VCaP (cell line): Measurements from ENCODE around the gene ANGPTL5.

ENCODE experiments used
- H3K27ac ChIP-seq: fragments of 450-650 bp; 2 replicates; pipeline ENCODE4 v1.5.1; 2017
- CTCF ChIP-seq: fragments of 450-650 bp; conservative IDR thresholded peaks from 2 replicates; pipeline ENCODE4 v1.5.1; 2017; ENCODE audit warnings: mild to moderate bottlenecking, moderate library complexity

ANGPTL5 gene

GRCh38 chr11:101916422-101916821 lies at the start of gene ANGPTL5:
ANGPTL5 (minus strand) TSS chr11:101916522; CDS start chr11:101907909, 8,613 bp downstream.
- no peak for TF ChIP-seq CTCF
- H3K27ac ChIP-seq: peak within 1 kb of the TSS; percentile 66

GRCh38 chr11:101964200-101964599 lies 47.9 kb upstream of the ANGPTL5 start:
- H3K27ac ChIP-seq: peak overlapping the region; percentile 66

- TF ChIP-seq CTCF: no peak
- H3K27ac ChIP-seq: no peak overlapping the region
Observed at GRCh38 chr11:101960231-101960630, 43.9 kb upstream of the ANGPTL5 start.

GRCh38 chr11:101955701-101956100 lies 39.4 kb upstream of the ANGPTL5 start:
- no peak for TF ChIP-seq CTCF
- H3K27ac ChIP-seq: no peak overlapping the region

- no peak for TF ChIP-seq CTCF
Observed at GRCh38 chr11:101955278-101955677, 39.0 kb upstream of the ANGPTL5 start.

GRCh38 chr11:101949680-101950220 lies 33.4 kb upstream of the ANGPTL5 start:
- no peak for TF ChIP-seq CTCF
- H3K27ac ChIP-seq: no peak overlapping the region

More at GRCh38 chr11:101955278-101955677, 39.0 kb upstream of the ANGPTL5 start:
- no peak overlapping the region for H3K27ac ChIP-seq

GRCh38 chr11:101945448-101945847 lies 29.1 kb upstream of the ANGPTL5 start:
- H3K27ac ChIP-seq: peak overlapping the region; percentile 70
- TF ChIP-seq CTCF: peak; percentile 52

- TF ChIP-seq CTCF: no peak
- peak overlapping the region; percentile 70 for H3K27ac ChIP-seq
Observed at GRCh38 chr11:101944923-101945322, 28.6 kb upstream of the ANGPTL5 start.
